H54 (cell line): ENCODE results near the gene TLK2.

Experiments used
- DNase-seq: peaks from one replicate; pipeline ENCODE4 v3.0.0; 2011; ENCODE audit warnings: low spot score, mixed read lengths; ENCODE audit not compliant: insufficient read length
- FAIRE-seq: peaks from 3 replicates; lab custom pipeline; 2011; peaks lifted over from hg19 to GRCh38; lab: Jason Lieb, UNC
- POLR2A ChIP-seq: IDR thresholded peaks from 2 replicates; pipeline ENCODE4 v1.6.1; 2011; ENCODE audit warnings: low read depth, mild to moderate bottlenecking, low read length

TLK2 gene

GRCh38 chr17:62621223-62621622, 142.6 kb downstream of the TLK2 start:
- no peak for FAIRE-seq
- no peak for DNase-seq
- no peak for TF ChIP-seq POLR2A

- DNase-seq (no peak), FAIRE-seq (no peak)
- TF ChIP-seq POLR2A, result no peak
Observed at GRCh38 chr17:62625184-62625869, 146.7 kb downstream of the TLK2 start.

GRCh38 chr17:62625870-62626200, 147.2 kb downstream of the TLK2 start:
- DNase-seq (no peak), FAIRE-seq (no peak)
- TF ChIP-seq POLR2A, result no peak

DNA sequence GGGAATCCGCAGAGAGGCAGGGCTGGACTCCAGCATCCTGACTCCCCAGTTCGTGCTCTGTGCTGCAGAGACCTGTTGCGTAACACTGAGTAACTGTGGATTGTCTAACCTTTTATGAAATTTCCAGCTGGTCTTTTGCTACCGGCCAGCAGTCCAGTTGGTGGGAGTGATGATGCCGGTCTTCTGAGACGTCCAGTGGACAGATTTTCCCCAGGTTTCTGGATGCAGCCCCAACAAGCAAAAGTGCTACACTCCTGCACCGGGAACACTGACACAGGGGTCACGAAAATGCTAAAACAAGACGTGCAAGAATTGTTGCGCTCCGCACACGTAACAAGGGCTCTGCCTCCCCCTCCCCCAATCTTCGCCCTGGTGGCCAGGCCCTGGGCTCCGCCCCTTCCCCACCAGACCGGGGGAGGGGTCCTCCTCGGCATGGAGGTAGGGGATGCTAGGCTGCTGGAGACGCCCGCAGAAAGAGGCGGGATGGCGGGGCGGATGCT, 148.1 kb downstream of the TLK2 start:
- DNase-seq, result peak; percentile 71
- TF ChIP-seq POLR2A, result no peak
- FAIRE-seq, result no peak

DNA sequence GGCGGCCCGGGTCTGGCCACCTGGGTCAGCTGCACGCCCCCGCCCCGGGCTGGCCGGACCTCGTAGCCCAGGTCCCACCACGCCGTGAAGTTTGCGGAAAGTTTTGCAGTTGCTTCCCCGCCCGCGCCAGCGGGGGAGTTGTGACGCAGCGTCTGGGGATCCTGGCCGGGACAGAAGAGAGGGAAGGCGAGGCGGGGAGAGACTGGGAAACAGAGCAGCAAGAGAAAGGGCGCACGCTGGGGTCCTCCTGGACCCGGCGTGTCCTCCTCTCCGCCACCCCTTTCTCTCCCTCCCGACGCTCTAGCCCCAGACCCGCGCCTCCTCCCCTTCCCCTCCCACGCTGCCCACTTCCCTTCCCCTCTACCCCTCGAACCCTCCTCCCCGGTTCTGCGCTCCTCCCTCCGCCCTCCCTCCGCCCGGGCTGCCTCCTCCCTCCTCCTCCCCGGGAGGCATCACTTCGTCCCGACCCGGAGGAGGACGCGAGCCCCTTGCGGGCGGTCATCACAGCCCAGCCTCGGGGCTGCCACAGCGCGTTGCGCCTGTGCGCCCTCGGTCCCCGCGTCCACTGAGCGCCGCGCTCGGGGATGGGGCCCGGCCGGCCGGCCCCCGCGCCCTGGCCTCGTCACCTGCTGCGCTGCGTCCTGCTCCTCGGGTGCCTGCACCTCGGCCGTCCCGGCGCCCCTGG, 148.7 kb downstream of the TLK2 start, which contains the start of gene MRC2:
TSS of gene MRC2 (plus strand) at position 452 of the 685 bp plus-strand sequence. CDS start at position 585, 133 bp downstream.
- FAIRE-seq (no peak), DNase-seq (peak; percentile 87)
- peak; percentile 56 for TF ChIP-seq POLR2A

- no peak for FAIRE-seq
- no peak for DNase-seq
- peak; percentile 52; the same call in 1 of the 2 replicates for TF ChIP-seq POLR2A
Observed at GRCh38 chr17:62627904-62628633, 149.4 kb downstream of the TLK2 start.

- no peak; the same call in 1 of the 2 replicates for TF ChIP-seq POLR2A
- no peak for FAIRE-seq
- no peak for DNase-seq
Observed at GRCh38 chr17:62628831-62629555, 150.4 kb downstream of the TLK2 start.

- DNase-seq (no peak), FAIRE-seq (no peak)
- no peak for TF ChIP-seq POLR2A
Observed at GRCh38 chr17:62629556-62630364, 151.1 kb downstream of the TLK2 start.

DNA sequence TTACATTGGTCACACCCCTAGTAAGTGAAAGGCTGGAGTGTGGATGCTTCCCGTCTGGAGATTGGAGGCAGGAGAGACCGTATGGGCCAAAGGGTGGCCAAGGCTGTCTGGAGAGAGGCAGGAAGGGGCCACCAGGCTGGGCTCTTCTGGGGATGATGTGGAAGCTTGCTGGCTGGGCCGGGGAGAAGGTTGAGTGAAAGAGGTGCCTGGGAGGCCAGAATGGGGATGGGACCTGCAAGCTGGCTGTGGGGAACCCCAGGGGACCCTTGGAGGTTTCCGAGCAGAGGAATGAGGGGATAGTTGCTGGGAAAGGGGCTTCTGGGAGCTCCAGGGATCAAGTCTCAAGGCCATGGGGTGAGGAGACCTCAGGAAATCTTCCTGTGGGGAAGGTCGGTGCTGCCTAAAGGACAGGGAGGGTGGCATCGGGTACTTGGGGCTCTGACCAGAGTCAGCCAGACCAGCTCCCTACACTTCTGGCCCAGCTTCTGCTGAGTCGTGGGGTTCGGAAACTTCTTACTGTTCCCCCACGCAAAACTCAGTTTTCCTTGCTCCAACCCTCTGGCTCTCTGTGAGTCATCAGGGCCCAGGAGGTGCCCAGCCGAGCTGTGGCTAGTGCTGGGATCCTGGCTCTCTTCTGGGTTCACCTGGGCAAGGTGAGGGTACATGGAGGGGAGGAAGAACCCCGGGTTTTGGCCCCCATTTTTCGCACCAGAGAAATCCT, 151.9 kb downstream of the TLK2 start:
- FAIRE-seq (no peak), DNase-seq (no peak)
- no peak for TF ChIP-seq POLR2A

DNA sequence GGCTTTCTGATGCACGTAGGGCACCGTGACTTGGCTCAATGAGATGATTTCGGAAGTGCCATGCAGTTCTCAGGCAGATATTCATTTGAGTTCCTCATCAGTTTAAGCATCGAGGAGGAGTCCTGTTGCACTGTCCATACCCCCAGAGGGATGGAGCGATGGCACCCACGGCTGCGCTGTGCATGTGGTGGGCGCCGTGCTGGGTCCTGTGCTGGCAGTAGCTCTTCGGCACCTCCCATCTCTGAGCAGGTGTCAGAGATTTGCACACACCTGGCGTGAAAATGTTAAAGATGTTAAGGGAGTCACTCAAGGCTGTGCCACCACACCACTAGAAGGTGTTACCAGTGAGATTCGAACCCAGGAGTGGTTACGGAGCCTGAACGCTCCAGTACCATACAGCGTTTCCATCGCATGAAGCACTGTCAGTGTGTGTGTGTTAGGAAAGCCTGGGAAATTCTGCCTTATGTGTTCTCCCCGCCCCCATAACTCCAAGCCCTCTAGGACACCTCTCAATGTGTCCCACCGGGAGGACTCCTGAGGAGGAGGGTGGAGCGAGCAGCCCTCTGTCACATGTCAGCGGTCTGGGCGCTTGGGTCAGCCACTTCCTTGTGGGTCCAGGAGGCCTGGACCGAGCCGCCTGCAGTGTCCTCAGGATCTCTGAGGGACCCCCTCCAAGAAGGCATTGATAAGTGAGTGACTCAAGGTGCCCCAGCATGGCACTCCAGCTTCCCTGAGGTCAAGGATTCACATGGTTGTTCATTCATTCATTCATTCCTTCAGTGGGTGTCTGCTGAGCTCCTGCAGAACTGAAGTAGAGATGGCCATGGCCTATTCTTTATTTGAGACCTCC, 152.7 kb downstream of the TLK2 start:
- no peak for FAIRE-seq
- no peak for TF ChIP-seq POLR2A
- DNase-seq, result no peak
